ENCODE data around the gene LRRD1. TPM values are rescaled to one million over a fixed set of nuclear protein-coding genes. Genes with fewer than 3 reads are reported as not detected.

The LRRD1 gene
- total RNA-seq, 2 experiments from 2014 or later: not detected

- POLR2A ChIA-PET: no interaction called here
- Mint-ChIP-seq H3K9me3 (no peaks in the 10 kb centered on the region), H3K36me3 (ENCODE audit: low read depth) (peaks cover 40% of the 10 kb centered on the region), H3K4me1 (no peaks in the 10 kb centered on the region), H3K4me3 (no peak overlapping the region), H3K27ac (no peak overlapping the region), H3K27me3 (no peaks in the 10 kb centered on the region)
- CTCF ChIA-PET: interaction anchor here (1.1 to 1.2 kb wide), 2 partner anchors 9 to 11 kb away, joined by 3 read pairs; no protein-coding TSS in a partner anchor
- DNase-seq: no peak
These were observed 78.4 kb downstream of the LRRD1 start for GRCh38 chr7:92100534-92100933.

DNA sequence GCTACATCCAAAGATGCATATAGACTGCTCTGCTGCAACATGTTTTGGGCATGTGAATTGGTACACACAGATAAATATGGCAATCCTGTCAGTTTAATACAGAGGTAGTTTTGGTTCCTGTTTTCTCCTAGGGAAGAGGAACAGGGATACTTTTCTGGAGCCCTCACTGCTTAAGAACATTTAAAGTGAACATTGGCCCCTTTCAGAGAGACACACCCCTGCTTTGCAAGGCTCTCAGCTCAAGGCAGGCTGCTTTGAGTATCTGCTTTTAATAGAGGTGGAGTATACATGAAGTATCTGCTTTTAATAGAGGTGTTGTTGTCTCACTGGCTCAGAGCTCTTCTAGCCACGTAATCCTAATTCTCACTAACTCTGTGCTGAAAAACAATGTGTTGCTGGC is 83.6 kb downstream of the LRRD1 start:
- H3K4me3 Mint-ChIP-seq: no peak overlapping the region
- H3K27me3 Mint-ChIP-seq: no peaks in the 10 kb centered on the region
- no peak for DNase-seq
- no peaks in the 10 kb centered on the region for H3K4me1 Mint-ChIP-seq
- H3K9me3 Mint-ChIP-seq: no peaks in the 10 kb centered on the region
- POLR2A ChIA-PET: no interaction called here
- H3K36me3 Mint-ChIP-seq (ENCODE audit: low read depth): peaks cover 27% of the 10 kb centered on the region
- H3K27ac Mint-ChIP-seq: no peak overlapping the region
- CTCF ChIA-PET: no interaction called here

Small RNA genes within 50 kb of the gene (microRNA-seq; reads per million reads assigned to microRNA genes)
- not detected for gene MIR1285-1 (ENCODE audit: borderline microRNAs expressed, borderline replicate concordance)

Other genes with a start within 250 kb of the LRRD1 start
- gene AKAP9, start 238.3 kb downstream of the LRRD1 start, total RNA-seq: 10 to 100 TPM; 39.3 to 43.7 TPM
- 10 to 100 TPM; 27.4 to 30.6 TPM for gene CYP51A1, start 44.7 kb downstream of the LRRD1 start, total RNA-seq
- 10 to 100 TPM; 45.8 to 49.0 TPM for gene KRIT1, start 66.8 kb upstream of the LRRD1 start, total RNA-seq
- 10 to 100 TPM; 57.7 to 82.0 TPM for gene ANKIB1, start 66.8 kb upstream of the LRRD1 start, total RNA-seq

All from activated CD4-positive, alpha-beta T cell treated with anti-CD3 and anti-CD28 coated beads, Interleukin-2, amount 10 ng/mL, durations not matched to agents 7 days and 5 days (primary cell).